ENCODE results near the gene STARD13. TPM values are rescaled to one million over a fixed set of nuclear protein-coding genes. Genes with fewer than 3 reads are reported as not detected.

STARD13 gene
- total RNA-seq, 1 experiment from 2014 or later, result 2.1 TPM

DNA sequence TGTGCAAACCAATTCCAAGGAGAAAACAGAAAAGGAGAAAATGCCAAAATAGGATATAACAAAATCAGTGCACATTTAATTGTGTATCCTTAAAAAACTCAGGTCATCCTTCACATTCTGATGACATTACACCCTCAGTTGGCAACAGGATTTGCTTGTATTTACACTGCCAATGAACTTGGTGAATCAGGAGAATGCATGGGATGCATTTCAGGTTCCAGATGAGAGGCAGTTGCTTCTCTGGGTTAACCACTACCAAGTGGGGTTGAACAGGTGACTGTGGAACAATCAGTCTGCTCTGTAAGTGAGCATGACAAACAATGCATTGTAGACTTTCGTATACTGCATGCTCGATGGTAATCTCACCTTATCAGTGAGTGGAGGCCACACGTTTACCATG is 79.1 kb downstream of the STARD13 start:
- no peaks in the 10 kb centered on the region for H3K9me3 Mint-ChIP-seq
- no peak overlapping the region for H2BK5ac ChIP-seq (ENCODE audit: insufficient read length, low read length)
- no peak overlapping the region for H2BK120ac ChIP-seq (ENCODE audit: low read depth, low read length, poor library complexity, severe bottlenecking)
- H3K18ac ChIP-seq (ENCODE audit: insufficient read length, low read depth, low read length), result no peak overlapping the region
- H3K27me3 ChIP-seq (ENCODE audit: insufficient read depth, low read length), result no peaks in the 10 kb centered on the region
- no peak overlapping the region for H3K56ac ChIP-seq (ENCODE audit: insufficient read length, low read depth, low read length)
- H2BK12ac ChIP-seq (ENCODE audit: insufficient read length, low read depth, low read length), result no peak overlapping the region
- no peak overlapping the region for H3K4ac ChIP-seq (ENCODE audit: low read depth, low read length)
- no CpG with 5 or more reads among the region's 3 CpGs for WGBS (ENCODE audit: extremely low coverage, insufficient read length, low lambda C conversion rate)
- H3K27ac Mint-ChIP-seq, result no peak overlapping the region
- H3K27ac ChIP-seq (ENCODE audit: insufficient read length, low read depth, low read length), result no peak overlapping the region
- H2BK20ac ChIP-seq (ENCODE audit: low read depth, low read length, poor library complexity, severe bottlenecking), result no peak overlapping the region
- no peaks in the 10 kb centered on the region; a peak in 1 of 7 replicates for H3K36me3 Mint-ChIP-seq (ENCODE audit: insufficient read depth in 1 of 3, low read depth in 3 of 3)
- no peak overlapping the region for H3K9ac ChIP-seq (ENCODE audit: extremely low read depth, insufficient read length, low read length)
- H3K79me1 ChIP-seq (ENCODE audit: insufficient read depth, low read depth, low read length, poor library complexity, severe bottlenecking), result no peaks in the 10 kb centered on the region
- H3K14ac ChIP-seq (ENCODE audit: insufficient read depth, low read length), result no peak overlapping the region
- no peak overlapping the region for H3T11ph ChIP-seq (ENCODE audit: low read length)
- H3K23me2 ChIP-seq (ENCODE audit: insufficient read length, low read depth, low read length, poor library complexity, severe bottlenecking), result no peaks in the 10 kb centered on the region
- no peak overlapping the region for H2AFZ ChIP-seq (ENCODE audit: low read length)
- no peak overlapping the region for H2AK5ac ChIP-seq (ENCODE audit: insufficient read length, low read length)
- H3K27me3 Mint-ChIP-seq (ENCODE audit: low read depth), result no peaks in the 10 kb centered on the region
- H3K79me2 ChIP-seq (ENCODE audit: insufficient read depth, low read length), result no peaks in the 10 kb centered on the region
- H3K9me3 ChIP-seq (ENCODE audit: control insufficient read depth, low read depth, low read length), result no peaks in the 10 kb centered on the region
- no peak overlapping the region for H4K91ac ChIP-seq (ENCODE audit: insufficient read length, low read depth, low read length)
- no peak overlapping the region for H3K4me2 ChIP-seq (ENCODE audit: insufficient read depth, insufficient read length, low read length)
- no peaks in the 10 kb centered on the region for H3K4me1 ChIP-seq (ENCODE audit: insufficient read depth, low read length)
- H3K4me1 Mint-ChIP-seq, result peaks cover 11 to 19% of the 10 kb centered on the region in 2 experiments
- H4K8ac ChIP-seq (replicated peaks; ENCODE audit: insufficient read length, low read depth, low read length), result no peak overlapping the region
- H4K5ac ChIP-seq (ENCODE audit: insufficient read length, low read depth, low read length), result no peak overlapping the region
- H4K20me1 ChIP-seq (ENCODE audit: control insufficient read depth, insufficient read depth, insufficient read length), result no peaks in the 10 kb centered on the region
- H3K23ac ChIP-seq (ENCODE audit: insufficient read length, low read depth, low read length), result no peak overlapping the region
- TF ChIP-seq, protein P1, sequence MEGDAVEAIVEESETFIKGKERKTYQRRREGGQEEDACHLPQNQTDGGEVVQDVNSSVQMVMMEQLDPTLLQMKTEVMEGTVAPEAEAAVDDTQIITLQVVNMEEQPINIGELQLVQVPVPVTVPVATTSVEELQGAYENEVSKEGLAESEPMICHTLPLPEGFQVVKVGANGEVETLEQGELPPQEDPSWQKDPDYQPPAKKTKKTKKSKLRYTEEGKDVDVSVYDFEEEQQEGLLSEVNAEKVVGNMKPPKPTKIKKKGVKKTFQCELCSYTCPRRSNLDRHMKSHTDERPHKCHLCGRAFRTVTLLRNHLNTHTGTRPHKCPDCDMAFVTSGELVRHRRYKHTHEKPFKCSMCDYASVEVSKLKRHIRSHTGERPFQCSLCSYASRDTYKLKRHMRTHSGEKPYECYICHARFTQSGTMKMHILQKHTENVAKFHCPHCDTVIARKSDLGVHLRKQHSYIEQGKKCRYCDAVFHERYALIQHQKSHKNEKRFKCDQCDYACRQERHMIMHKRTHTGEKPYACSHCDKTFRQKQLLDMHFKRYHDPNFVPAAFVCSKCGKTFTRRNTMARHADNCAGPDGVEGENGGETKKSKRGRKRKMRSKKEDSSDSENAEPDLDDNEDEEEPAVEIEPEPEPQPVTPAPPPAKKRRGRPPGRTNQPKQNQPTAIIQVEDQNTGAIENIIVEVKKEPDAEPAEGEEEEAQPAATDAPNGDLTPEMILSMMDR (conservative IDR thresholded peaks at IDR 0.05), result no peak
- DNase-seq, result no peak
- H3K4me3 Mint-ChIP-seq, result no peak overlapping the region
- no peak overlapping the region for H2BK15ac ChIP-seq (ENCODE audit: low read depth, low read length)

All from H9 (cell line).